ENCODE results near the gene BATF3.
"Not testable (repeated sequence)": the region's sequence is repeated elsewhere in the genome, so short reads cannot be mapped to it uniquely, and the experiment has no call there.

BATF3 gene

GRCh38 chr1:212655668-212656440 lies 43.8 kb downstream of the BATF3 start:
- DNase-seq: no peak

GRCh38 chr1:212652609-212653008 lies 47.0 kb downstream of the BATF3 start:
- DNase-seq: no peak

GRCh38 chr1:212651977-212652376 lies 47.7 kb downstream of the BATF3 start:
- no peak for DNase-seq

- no peak for DNase-seq
These were observed 48.1 kb downstream of the BATF3 start for GRCh38 chr1:212651521-212651920.

GRCh38 chr1:212650228-212650627 lies 49.4 kb downstream of the BATF3 start:
- DNase-seq: no peak

GRCh38 chr1:212649020-212649419 lies 50.6 kb downstream of the BATF3 start:
- no peak for DNase-seq

- no peak for DNase-seq
These were observed 51.2 kb downstream of the BATF3 start for GRCh38 chr1:212648431-212648830.

GRCh38 chr1:212647004-212647403 lies 52.6 kb downstream of the BATF3 start:
- DNase-seq: no peak

GRCh38 chr1:212646588-212646987 lies 53.1 kb downstream of the BATF3 start:
- DNase-seq: no peak

GRCh38 chr1:212645546-212646543 lies 53.8 kb downstream of the BATF3 start:
- no peak for DNase-seq

GRCh38 chr1:212644866-212645545 lies 54.6 kb downstream of the BATF3 start:
- DNase-seq: no peak

- no peak for DNase-seq
These were observed 55.8 kb downstream of the BATF3 start for GRCh38 chr1:212643877-212644276.

GRCh38 chr1:212641956-212642355 lies 57.7 kb downstream of the BATF3 start:
- DNase-seq: no peak

GRCh38 chr1:212640223-212640878 lies 59.3 kb downstream of the BATF3 start:
- DNase-seq: no peak

GRCh38 chr1:212639524-212639923 lies 60.1 kb downstream of the BATF3 start:
- not testable (repeated sequence) for DNase-seq

- DNase-seq: no peak
These were observed 61.0 kb downstream of the BATF3 start for GRCh38 chr1:212638492-212639151.

- DNase-seq: no peak
These were observed 61.7 kb downstream of the BATF3 start for GRCh38 chr1:212637902-212638301.
